ENCODE measurements around the gene SLX4IP. TPM values are rescaled to one million over a fixed set of nuclear protein-coding genes. Genes with fewer than 3 reads are reported as not detected.

Gene SLX4IP
- total and polyA plus RNA-seq, 2 donors (not counting 1 experiment from before 2014, with no cell fraction given), result 1.9 to 8.1 TPM

- Histone ChIP-seq H3K27me3 (ENCODE audit: control insufficient read depth, insufficient read depth, low read length) (no peaks in the 10 kb centered on the region), H3K4me2 (ENCODE audit: extremely low read depth, insufficient read depth, low read length) (no peak overlapping the region), H3K36me3 (ENCODE audit: control insufficient read depth, insufficient read depth, low read length) (no peaks in the 10 kb centered on the region), H3K9ac (ENCODE audit: insufficient read depth, low read length) (no peak overlapping the region), H3K79me2 (ENCODE audit: control insufficient read depth, insufficient read depth, low read length) (no peaks in the 10 kb centered on the region), H3K4me3 (replicated peaks in 1 of 4; ENCODE audit: control extremely low read depth in 1 of 4, insufficient read depth in 1 of 4, low read depth in 3 of 4, low read length in 4 of 4) (no peak overlapping the region), H2AFZ (ENCODE audit: low read length) (no peak overlapping the region), H3K4me1 (ENCODE audit: control insufficient read depth, extremely low read depth, insufficient read depth, low read length) (peaks cover 8% of the 10 kb centered on the region), H3K27ac (ENCODE audit: insufficient read depth, low read length) (no peak overlapping the region), H3K9me3 (ENCODE audit: control insufficient read depth, insufficient read depth, low read depth, low read length) (no peaks in the 10 kb centered on the region), H4K20me1 (ENCODE audit: control insufficient read depth, extremely low read depth, insufficient read depth, low read length) (no peaks in the 10 kb centered on the region)
- no peak for TF ChIP-seq EZH2 (IDR thresholded peaks at IDR 0.05; ENCODE audit: low read length, missing control alignments)
- DNase-seq (ENCODE audit: low read depth in 2 of 2), result no peak
Observed at GRCh38 chr20:10555393-10555792, 120.3 kb downstream of the SLX4IP start.

- TF ChIP-seq CTCF (conservative IDR thresholded peaks at IDR 0.05 in 1 of 2, IDR thresholded peaks at IDR 0.05 in 1 of 2; ENCODE audit: low read depth in 1 of 2, low read length in 2 of 2) (no peak), EZH2 (IDR thresholded peaks at IDR 0.05; ENCODE audit: low read length, missing control alignments) (no peak)
- peak; percentile 69 to 75 for DNase-seq (ENCODE audit: low read depth in 2 of 2)
- Histone ChIP-seq H3K9ac (ENCODE audit: insufficient read depth, low read length) (no peak overlapping the region), H3K9me3 (ENCODE audit: control insufficient read depth, insufficient read depth, low read depth, low read length) (no peaks in the 10 kb centered on the region), H3K27me3 (ENCODE audit: control insufficient read depth, insufficient read depth, low read length) (no peaks in the 10 kb centered on the region), H3K4me3 (replicated peaks in 1 of 4; ENCODE audit: control extremely low read depth in 1 of 4, insufficient read depth in 1 of 4, low read depth in 3 of 4, low read length in 4 of 4) (no peak overlapping the region), H3K4me1 (ENCODE audit: control insufficient read depth, extremely low read depth, insufficient read depth, low read length) (peaks cover 8% of the 10 kb centered on the region), H3K36me3 (ENCODE audit: control insufficient read depth, insufficient read depth, low read length) (no peaks in the 10 kb centered on the region), H2AFZ (ENCODE audit: low read length) (no peak overlapping the region), H4K20me1 (ENCODE audit: control insufficient read depth, extremely low read depth, insufficient read depth, low read length) (no peaks in the 10 kb centered on the region), H3K4me2 (ENCODE audit: extremely low read depth, insufficient read depth, low read length) (no peak overlapping the region), H3K79me2 (ENCODE audit: control insufficient read depth, insufficient read depth, low read length) (no peaks in the 10 kb centered on the region), H3K27ac (ENCODE audit: insufficient read depth, low read length) (no peak overlapping the region)
Observed at GRCh38 chr20:10555865-10556308, 120.8 kb downstream of the SLX4IP start.

GRCh38 chr20:10556519-10557083 lies 121.5 kb downstream of the SLX4IP start:
- no peak for TF ChIP-seq CTCF (conservative IDR thresholded peaks at IDR 0.05 in 1 of 2, IDR thresholded peaks at IDR 0.05 in 1 of 2; ENCODE audit: low read depth in 1 of 2, low read length in 2 of 2)
- no peak for TF ChIP-seq EZH2 (IDR thresholded peaks at IDR 0.05; ENCODE audit: low read length, missing control alignments)
- Histone ChIP-seq H3K4me2 (ENCODE audit: extremely low read depth, insufficient read depth, low read length) (no peak overlapping the region), H4K20me1 (ENCODE audit: control insufficient read depth, extremely low read depth, insufficient read depth, low read length) (no peaks in the 10 kb centered on the region), H3K9ac (ENCODE audit: insufficient read depth, low read length) (no peak overlapping the region), H3K27ac (ENCODE audit: insufficient read depth, low read length) (no peak overlapping the region), H2AFZ (ENCODE audit: low read length) (no peak overlapping the region), H3K9me3 (ENCODE audit: control insufficient read depth, insufficient read depth, low read depth, low read length) (no peaks in the 10 kb centered on the region), H3K4me1 (ENCODE audit: control insufficient read depth, extremely low read depth, insufficient read depth, low read length) (peaks cover 8% of the 10 kb centered on the region), H3K36me3 (ENCODE audit: control insufficient read depth, insufficient read depth, low read length) (no peaks in the 10 kb centered on the region), H3K4me3 (replicated peaks in 1 of 4; ENCODE audit: control extremely low read depth in 1 of 4, insufficient read depth in 1 of 4, low read depth in 3 of 4, low read length in 4 of 4) (no peak overlapping the region), H3K27me3 (ENCODE audit: control insufficient read depth, insufficient read depth, low read length) (no peaks in the 10 kb centered on the region), H3K79me2 (ENCODE audit: control insufficient read depth, insufficient read depth, low read length) (no peaks in the 10 kb centered on the region)
- no peak for DNase-seq (ENCODE audit: low read depth in 2 of 2)
